H9 (cell line): ENCODE results near the gene MRPL52. TPM values are rescaled to one million over a fixed set of nuclear protein-coding genes. Genes with fewer than 3 reads are reported as not detected.

ENCODE experiments used
- DNase-seq: peaks from one replicate; pipeline ENCODE4 v3.0.0-alpha.2; 2017
- H2AFZ ChIP-seq: one replicate; pipeline ENCODE4 v1.6.1; 2013; ENCODE audit warnings: mild to moderate bottlenecking, low read length, control low read depth, moderate library complexity
- H2AK5ac ChIP-seq: 2 replicates; pipeline ENCODE4 v1.6.1; 2013; ENCODE audit warnings: low read length, control low read depth, mixed read lengths; ENCODE audit not compliant: insufficient read length
- H2BK120ac ChIP-seq: one replicate; pipeline ENCODE4 v1.6.1; 2013; ENCODE audit warnings: low read depth, mild to moderate bottlenecking, low read length, control low read depth, inconsistent platforms; ENCODE audit not compliant: poor library complexity, severe bottlenecking
- H2BK12ac ChIP-seq: 2 replicates; pipeline ENCODE4 v1.6.1; 2013; ENCODE audit warnings: low read length, control low read depth, mixed read lengths, low read depth; ENCODE audit not compliant: insufficient read length
- H2BK15ac ChIP-seq: 2 replicates; pipeline ENCODE4 v1.6.1; 2013; ENCODE audit warnings: low read depth, low read length, control low read depth
- H2BK20ac ChIP-seq: one replicate; pipeline ENCODE4 v1.6.1; 2013; ENCODE audit warnings: low read depth, mild to moderate bottlenecking, low read length, control low read depth, inconsistent platforms; ENCODE audit not compliant: poor library complexity, severe bottlenecking
- H2BK5ac ChIP-seq: 2 replicates; pipeline ENCODE4 v1.6.1; 2013; ENCODE audit warnings: low read length, control low read depth, mixed read lengths; ENCODE audit not compliant: insufficient read length
- H3K14ac ChIP-seq: 2 replicates; pipeline ENCODE4 v1.6.1; 2013; ENCODE audit warnings: low read length, control low read depth; ENCODE audit not compliant: insufficient read depth
- H3K18ac ChIP-seq: 2 replicates; pipeline ENCODE4 v1.6.1; 2013; ENCODE audit warnings: low read depth, mild to moderate bottlenecking, mixed read lengths, low read length, control low read depth; ENCODE audit not compliant: insufficient read length
- H3K23ac ChIP-seq: 2 replicates; pipeline ENCODE4 v1.6.1; 2013; ENCODE audit warnings: low read length, control low read depth, mixed read lengths, low read depth; ENCODE audit not compliant: insufficient read length
- H3K23me2 ChIP-seq: 2 replicates; pipeline ENCODE4 v1.6.1; 2013; ENCODE audit warnings: low read depth, mild to moderate bottlenecking, mixed read lengths, low read length, control low read depth; ENCODE audit not compliant: insufficient read length, poor library complexity, severe bottlenecking
- H3K27ac ChIP-seq: 2 replicates; pipeline ENCODE4 v1.5.1; 2013; ENCODE audit warnings: low read length, control low read depth, mixed read lengths, low read depth; ENCODE audit not compliant: insufficient read length
- H3K27me3 ChIP-seq: 2 replicates; pipeline ENCODE4 v1.6.1; 2013; ENCODE audit warnings: low read length, control low read depth, inconsistent platforms; ENCODE audit not compliant: insufficient read depth
- H3K4ac ChIP-seq: 2 replicates; pipeline ENCODE4 v1.6.1; 2013; ENCODE audit warnings: low read depth, mild to moderate bottlenecking, control low read depth, inconsistent platforms, low read length, moderate library complexity
- H3K4me1 ChIP-seq: 2 replicates; pipeline ENCODE4 v1.6.1; 2013; ENCODE audit warnings: low read length, control low read depth, inconsistent platforms; ENCODE audit not compliant: insufficient read depth
- H3K4me2 ChIP-seq: 2 replicates; pipeline ENCODE4 v1.6.1; 2013; ENCODE audit warnings: low read length, control low read depth, mixed read lengths; ENCODE audit not compliant: insufficient read length, insufficient read depth
- H3K56ac ChIP-seq: 2 replicates; pipeline ENCODE4 v1.6.1; 2013; ENCODE audit warnings: low read depth, mild to moderate bottlenecking, mixed read lengths, low read length, control low read depth; ENCODE audit not compliant: insufficient read length
- H3K79me1 ChIP-seq: 2 replicates; pipeline ENCODE4 v1.6.1; 2013; ENCODE audit warnings: low read depth, mild to moderate bottlenecking, moderate library complexity, low read length, control low read depth, inconsistent platforms; ENCODE audit not compliant: insufficient read depth, poor library complexity, severe bottlenecking
- H3K79me2 ChIP-seq: 2 replicates; pipeline ENCODE4 v1.6.1; 2013; ENCODE audit warnings: low read length, control low read depth, inconsistent platforms; ENCODE audit not compliant: insufficient read depth
- H3K9ac ChIP-seq: 2 replicates; pipeline ENCODE4 v1.6.1; 2013; ENCODE audit warnings: low read length, control low read depth, mixed read lengths; ENCODE audit not compliant: insufficient read length; ENCODE audit errors: extremely low read depth
- H3K9me3 ChIP-seq: one replicate; pipeline ENCODE4 v1.6.1; 2013; ENCODE audit warnings: low read depth, low read length, inconsistent platforms; ENCODE audit not compliant: control insufficient read depth
- H3T11ph ChIP-seq: one replicate; pipeline ENCODE4 v1.6.1; 2013; ENCODE audit warnings: mild to moderate bottlenecking, low read length, control low read depth, inconsistent platforms
- H4K20me1 ChIP-seq: one replicate; pipeline ENCODE4 v1.6.1; 2013; ENCODE audit not compliant: control insufficient read depth, insufficient read length, insufficient read depth
- H4K5ac ChIP-seq: 2 replicates; pipeline ENCODE4 v1.6.1; 2013; ENCODE audit warnings: low read depth, mild to moderate bottlenecking, mixed read lengths, low read length, control low read depth; ENCODE audit not compliant: insufficient read length
- H4K8ac ChIP-seq: replicated peaks from 2 replicates; pipeline ENCODE4 v1.6.1; 2013; ENCODE audit warnings: low read length, control low read depth, mixed read lengths, low read depth; ENCODE audit not compliant: insufficient read length
- H4K91ac ChIP-seq: 2 replicates; pipeline ENCODE4 v1.6.1; 2013; ENCODE audit warnings: low read depth, mild to moderate bottlenecking, moderate library complexity, mixed read lengths, low read length, control low read depth; ENCODE audit not compliant: insufficient read length
- H3K27ac Mint-ChIP-seq, 3 experiments: 2 replicates in 2 of 3; 3 replicates in 1 of 3; pipeline ENCODE4 v1.8.0; 2020 to 2021; ENCODE audit warnings: mixed read lengths in 3 of 3, mild to moderate bottlenecking in 1 of 3, moderate library complexity in 1 of 3
- H3K27me3 Mint-ChIP-seq: 2 replicates; pipeline ENCODE4 v1.8.0; 2021; ENCODE audit warnings: low read depth, mild to moderate bottlenecking, moderate library complexity, mixed read lengths
- H3K36me3 Mint-ChIP-seq, 3 experiments: 2 replicates in 2 of 3; 3 replicates in 1 of 3; pipeline ENCODE4 v1.8.0; 2020 to 2021; ENCODE audit warnings: low read depth in 3 of 3, mixed read lengths in 3 of 3; ENCODE audit not compliant: insufficient read depth in 1 of 3
- H3K4me1 Mint-ChIP-seq, 2 experiments: 2 replicates each; pipeline ENCODE4 v1.8.0; 2020; ENCODE audit warnings: mixed read lengths in 2 of 2
- H3K4me3 Mint-ChIP-seq, 2 experiments: 2 replicates in 1 of 2; 3 replicates in 1 of 2; pipeline ENCODE4 v1.8.0; 2020 to 2021; ENCODE audit warnings: mild to moderate bottlenecking in 2 of 2, mixed read lengths in 2 of 2, moderate library complexity in 1 of 2
- H3K9me3 Mint-ChIP-seq, 2 experiments: 2 replicates in 1 of 2; 3 replicates in 1 of 2; pipeline ENCODE4 v1.8.0; 2020; ENCODE audit warnings: mild to moderate bottlenecking in 2 of 2, mixed read lengths in 2 of 2, moderate library complexity in 1 of 2
- WGBS: extraction: QIAGEN DNeasy Blood & Tissue Kit; methylation state at CpG from one replicate; pipeline ENCODE4 v1.1.7; 2013; ENCODE audit warnings: missing lambda C conversion rate, low lambda C conversion rate, mixed read lengths; ENCODE audit not compliant: insufficient read length; ENCODE audit errors: extremely low coverage; 5-methylcytosine and 5-hydroxymethylcytosine counted together
- total RNA-seq: library from RNA; stranded (reverse); gene quantifications from 2 replicates; pipeline ENCODE4 v1.2.1, GENCODE V29; 2021
- TF ChIP-seq, protein P1 (sequence below): fragments of 200-600 bp; sonication (generic); conservative IDR thresholded peaks from 3 replicates; pipeline ENCODE4 v1.8.0; 2021; ENCODE audit warnings: antibody characterized with exemption, mild to moderate bottlenecking

The MRPL52 gene
- total RNA-seq, 1 experiment from 2014 or later, result 190 TPM

DNA sequence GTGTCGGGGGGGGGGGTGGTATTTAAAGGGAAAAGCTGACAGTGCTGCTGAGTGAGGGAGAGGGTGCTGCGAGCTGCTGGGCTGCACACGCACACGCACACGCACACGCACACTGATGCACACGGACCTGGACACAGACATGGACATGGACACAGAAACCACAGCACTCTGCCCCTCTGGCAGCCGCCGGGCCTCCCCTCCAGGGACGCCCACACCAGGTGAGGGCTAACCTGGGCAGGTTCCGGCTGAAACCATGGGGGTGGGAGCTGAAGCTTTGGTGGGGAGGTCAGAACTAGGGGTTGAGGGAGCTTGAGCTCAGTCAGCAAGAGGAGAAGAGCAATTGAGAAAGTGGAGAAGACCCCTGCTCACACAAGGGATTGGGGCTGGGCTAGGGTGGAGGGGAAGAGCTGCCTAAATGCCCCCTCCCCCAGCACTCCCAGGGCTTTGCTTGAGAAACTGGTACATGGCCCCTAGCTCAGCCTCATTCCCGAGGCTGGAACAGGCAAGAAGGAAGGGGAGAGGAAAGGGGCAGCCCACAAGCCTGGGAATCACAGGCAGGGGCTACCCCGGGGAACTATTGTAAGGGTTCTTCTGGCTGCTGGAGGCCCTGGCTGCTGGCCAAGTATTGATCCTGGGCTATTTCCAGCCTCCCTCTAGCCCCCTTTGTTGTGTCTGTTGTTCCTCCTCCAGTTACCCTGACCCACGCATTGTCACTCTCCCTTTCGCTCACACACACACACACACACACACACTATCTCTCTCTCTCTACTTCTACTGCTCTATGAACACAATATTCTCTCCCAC is 53.7 kb downstream of the MRPL52 start, which contains the start of gene REM2:
REM2 (plus strand) TSS at position 50 of the 804 bp plus-strand sequence; CDS start at position 116, 66 bp downstream.
- Histone ChIP-seq H3K9me3 (no peaks in the 10 kb centered on the region), H3K23ac (no peak within 1 kb of the TSS), H3K4me1 (no peaks in the 10 kb centered on the region; the same call in 1 of the 2 replicates), H2BK12ac (no peak within 1 kb of the TSS), H3K14ac (peak within 1 kb of the TSS; percentile 79), H4K8ac (no peak within 1 kb of the TSS), H4K5ac (no peak within 1 kb of the TSS), H3K18ac (peak within 1 kb of the TSS; percentile 76), H2AK5ac (no peak within 1 kb of the TSS), H3K23me2 (peaks cover 13% of the 10 kb centered on the region), H3K79me1 (no peaks in the 10 kb centered on the region), H2BK15ac (no peak within 1 kb of the TSS), H3K79me2 (no peaks in the 10 kb centered on the region), H2BK20ac (no peak within 1 kb of the TSS), H3K27me3 (peaks cover 3% of the 10 kb centered on the region; the same call in 1 of the 2 replicates), H2AFZ (no peak within 1 kb of the TSS), H3K4me2 (peak within 1 kb of the TSS; percentile 75), H3K27ac (no peak within 1 kb of the TSS), H2BK5ac (no peak within 1 kb of the TSS), H4K20me1 (no peaks in the 10 kb centered on the region), H3K4ac (no peak within 1 kb of the TSS), H3K56ac (no peak within 1 kb of the TSS), H3K9ac (peak within 1 kb of the TSS; percentile 28), H3T11ph (no peak within 1 kb of the TSS), H4K91ac (no peak within 1 kb of the TSS), H2BK120ac (no peak within 1 kb of the TSS)
- Mint-ChIP-seq H3K36me3 (peaks cover 0 to 11% (median 6%) of the 10 kb centered on the region in 3 experiments; a peak in 4 of 7 replicates), H3K27ac (peak within 1 kb of the TSS; percentile 65 to 85 (median 84); a peak in 6 of 7 replicates), H3K27me3 (peaks cover 35% of the 10 kb centered on the region), H3K9me3 (no peaks in the 10 kb centered on the region; a peak in 1 of 5 replicates), H3K4me1 (peaks cover 35 to 42% of the 10 kb centered on the region in 2 experiments), H3K4me3 (peak within 1 kb of the TSS; percentile 64 to 72)
- peak; percentile 44 for DNase-seq
- TF ChIP-seq, protein P1, sequence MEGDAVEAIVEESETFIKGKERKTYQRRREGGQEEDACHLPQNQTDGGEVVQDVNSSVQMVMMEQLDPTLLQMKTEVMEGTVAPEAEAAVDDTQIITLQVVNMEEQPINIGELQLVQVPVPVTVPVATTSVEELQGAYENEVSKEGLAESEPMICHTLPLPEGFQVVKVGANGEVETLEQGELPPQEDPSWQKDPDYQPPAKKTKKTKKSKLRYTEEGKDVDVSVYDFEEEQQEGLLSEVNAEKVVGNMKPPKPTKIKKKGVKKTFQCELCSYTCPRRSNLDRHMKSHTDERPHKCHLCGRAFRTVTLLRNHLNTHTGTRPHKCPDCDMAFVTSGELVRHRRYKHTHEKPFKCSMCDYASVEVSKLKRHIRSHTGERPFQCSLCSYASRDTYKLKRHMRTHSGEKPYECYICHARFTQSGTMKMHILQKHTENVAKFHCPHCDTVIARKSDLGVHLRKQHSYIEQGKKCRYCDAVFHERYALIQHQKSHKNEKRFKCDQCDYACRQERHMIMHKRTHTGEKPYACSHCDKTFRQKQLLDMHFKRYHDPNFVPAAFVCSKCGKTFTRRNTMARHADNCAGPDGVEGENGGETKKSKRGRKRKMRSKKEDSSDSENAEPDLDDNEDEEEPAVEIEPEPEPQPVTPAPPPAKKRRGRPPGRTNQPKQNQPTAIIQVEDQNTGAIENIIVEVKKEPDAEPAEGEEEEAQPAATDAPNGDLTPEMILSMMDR, result no peak
- no CpG with 5 or more reads among the region's 15 CpGs for WGBS
